Liver (tissue), 9 donors: ENCODE data around the gene CRADD. TPM values are rescaled to one million over a fixed set of nuclear protein-coding genes. Genes with fewer than 3 reads are reported as not detected.

ENCODE experiments used
- DNase-seq: peaks from one replicate; pipeline ENCODE4 v3.0.0-alpha.2; 2017; ENCODE audit warnings: low spot score
- H3K27ac ChIP-seq, 2 donors: one replicate each; pipeline ENCODE4 v1.7.0; 2013; ENCODE audit warnings: inconsistent platforms in 2 of 2, low read length in 2 of 2, control low read depth in 1 of 2, low read depth in 1 of 2, mild to moderate bottlenecking in 1 of 2
- H3K27me3 ChIP-seq, 4 donors: one replicate each; pipeline versions ENCODE4 v1.6.1 to v1.7.0; 2013; ENCODE audit warnings: low read length in 3 of 4, inconsistent platforms in 1 of 4, mild to moderate bottlenecking in 1 of 4, moderate library complexity in 1 of 4; ENCODE audit not compliant: control insufficient read depth in 4 of 4, insufficient read depth in 4 of 4
- H3K36me3 ChIP-seq, 4 donors: one replicate each; pipeline versions ENCODE4 v1.6.1 to v1.7.0; 2013; ENCODE audit warnings: low read length in 3 of 4, mild to moderate bottlenecking in 3 of 4, low read depth in 1 of 4, moderate library complexity in 1 of 4; ENCODE audit not compliant: control insufficient read depth in 4 of 4, insufficient read depth in 3 of 4
- H3K4me1 ChIP-seq, 4 donors: one replicate each; pipeline versions ENCODE4 v1.6.1 to v1.7.0; 2013; ENCODE audit warnings: low read length in 3 of 4, mild to moderate bottlenecking in 3 of 4, moderate library complexity in 1 of 4; ENCODE audit not compliant: control insufficient read depth in 4 of 4, insufficient read depth in 4 of 4
- H3K4me3 ChIP-seq, 3 donors: one replicate each; pipeline versions ENCODE4 v1.6.1 to v1.7.0; 2013; ENCODE audit warnings: low read length in 3 of 3, control low read depth in 1 of 3, low read depth in 1 of 3, mild to moderate bottlenecking in 1 of 3
- H3K9ac ChIP-seq, 2 donors: one replicate each; pipeline ENCODE4 v1.7.0; 2013; ENCODE audit warnings: low read length in 2 of 2, mild to moderate bottlenecking in 2 of 2, moderate library complexity in 2 of 2, control low read depth in 1 of 2, low read depth in 1 of 2
- H3K9me3 ChIP-seq, 4 donors: one replicate each; pipeline versions ENCODE4 v1.6.1 to v1.7.0; 2013; ENCODE audit warnings: low read length in 3 of 4; ENCODE audit not compliant: control insufficient read depth in 4 of 4
- CTCF ChIP-seq: fragments of 150-350 bp; IDR thresholded peaks from 2 replicates; pipeline ENCODE4 v1.5.1; 2017; ENCODE audit warnings: improper control_type of control experiment, low read depth, low read length; ENCODE audit not compliant: missing input control
- EGR1 ChIP-seq, 2 donors: IDR thresholded peaks; 2 replicates each; pipeline ENCODE4 v1.6.1; 2016 to 2018; ENCODE audit warnings: antibody characterized with exemption in 2 of 2, low read depth in 2 of 2
- FOXA1 ChIP-seq: IDR thresholded peaks from 2 replicates; pipeline ENCODE4 v1.6.1; 2016; ENCODE audit warnings: antibody characterized with exemption
- FOXA2 ChIP-seq: IDR thresholded peaks from 2 replicates; pipeline ENCODE4 v1.6.1; 2016; ENCODE audit warnings: antibody characterized with exemption
- GABPA ChIP-seq, 2 donors: IDR thresholded peaks in 1 of 2; conservative IDR thresholded peaks in 1 of 2; 2 replicates each; pipeline ENCODE4 v1.6.1; 2016; ENCODE audit warnings: antibody characterized with exemption in 2 of 2, mild to moderate bottlenecking in 1 of 2, moderate library complexity in 1 of 2
- HNF4A ChIP-seq, 2 donors: conservative IDR thresholded peaks; 2 replicates each; pipeline ENCODE4 v1.6.1; 2016; ENCODE audit warnings: antibody characterized with exemption in 2 of 2, mild to moderate bottlenecking in 2 of 2
- HNF4G ChIP-seq: IDR thresholded peaks from 2 replicates; pipeline ENCODE4 v1.6.1; 2016; ENCODE audit warnings: antibody characterized with exemption
- JUND ChIP-seq, 2 donors: IDR thresholded peaks; 2 replicates each; pipeline ENCODE4 v1.6.1; 2016; ENCODE audit warnings: antibody characterized with exemption in 2 of 2
- NR2F2 ChIP-seq: IDR thresholded peaks from 2 replicates; pipeline ENCODE4 v1.6.1; 2016; ENCODE audit warnings: antibody characterized with exemption
- RAD21 ChIP-seq, 2 donors: IDR thresholded peaks; 2 replicates each; pipeline ENCODE4 v1.6.1; 2016; ENCODE audit warnings: antibody characterized with exemption in 2 of 2, mild to moderate bottlenecking in 2 of 2
- RXRA ChIP-seq, 2 donors: IDR thresholded peaks; 2 replicates each; pipeline ENCODE4 v1.6.1; 2017 to 2018; ENCODE audit warnings: antibody characterized with exemption in 2 of 2, mild to moderate bottlenecking in 1 of 2
- SP1 ChIP-seq: IDR thresholded peaks from 2 replicates; pipeline ENCODE4 v1.6.1; 2018; ENCODE audit warnings: antibody characterized with exemption, mild to moderate bottlenecking
- TAF1 ChIP-seq: conservative IDR thresholded peaks from 2 replicates; pipeline ENCODE4 v1.6.1; 2016; ENCODE audit warnings: antibody characterized with exemption, mild to moderate bottlenecking
- YY1 ChIP-seq: IDR thresholded peaks from 2 replicates; pipeline ENCODE4 v1.6.1; 2016; ENCODE audit warnings: antibody characterized with exemption, mild to moderate bottlenecking
- WGBS: extraction: QIAGEN DNeasy Blood & Tissue Kit; methylation state at CpG from one replicate; pipeline ENCODE4 v1.1.7; 2013; 5-methylcytosine and 5-hydroxymethylcytosine counted together
- polyA plus RNA-seq, 2 donors: library from polyadenylated mRNA; stranded (reverse) in 1 of 2; unstranded in 1 of 2; fragments of 200-250 nt in 1 of 2; fragments of >200 nt in 1 of 2; fragmentation: Nextera tagmentation in 1 of 2; extraction: Ambion mirVana in 1 of 2; gene quantifications; one replicate each; pipeline versions ENCODE4 v1.2.1 to v1.2.3, GENCODE V29; 2013 to 2015
- total RNA-seq, 2 donors: library from RNA; depleted of rRNA; stranded (reverse); fragments of >200 nt; gene quantifications; one replicate each; pipeline ENCODE4 v1.2.3, GENCODE V29; 2014
- TF ChIP-seq, protein P1 (sequence below): IDR thresholded peaks from 2 replicates; pipeline ENCODE4 v1.6.1; 2016; ENCODE audit warnings: antibody characterized with exemption
- TF ChIP-seq, protein P2 (sequence below): IDR thresholded peaks from 2 replicates; pipeline ENCODE4 v1.6.1; 2016; ENCODE audit warnings: antibody characterized with exemption
- TF ChIP-seq, protein P3 (sequence below): IDR thresholded peaks from 2 replicates; pipeline ENCODE4 v1.6.1; 2016; ENCODE audit warnings: antibody characterized with exemption, mild to moderate bottlenecking
- TF ChIP-seq, protein P4 (sequence below): IDR thresholded peaks from 2 replicates; pipeline ENCODE4 v1.6.1; 2016; ENCODE audit warnings: antibody characterized with exemption
- donor health status: healthy.
- donor health status: healthy.
- donor health status: healthy.
- donor health status: healthy.
- donor health status: healthy.

CRADD gene
- total and polyA plus RNA-seq, 4 donors: 19.4 to 48.9 (median 29.6) TPM

GRCh38 chr12:93908846-93909567 lies 231.8 kb downstream of the CRADD start:
- TF ChIP-seq JUND (IDR thresholded peaks at IDR 0.05) (no peak), CTCF (no peak), RXRA (IDR thresholded peaks at IDR 0.05) (no peak), YY1 (no peak), FOXA1 (no peak), NR2F2 (no peak), SP1 (no peak), HNF4G (no peak), FOXA2 (no peak)
- TF ChIP-seq, protein P1, sequence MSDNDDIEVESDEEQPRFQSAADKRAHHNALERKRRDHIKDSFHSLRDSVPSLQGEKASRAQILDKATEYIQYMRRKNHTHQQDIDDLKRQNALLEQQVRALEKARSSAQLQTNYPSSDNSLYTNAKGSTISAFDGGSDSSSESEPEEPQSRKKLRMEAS: no peak
- no peak for DNase-seq
- Histone ChIP-seq H3K9ac (no peak overlapping the region), H3K9me3 (no peaks in the 10 kb centered on the region), H3K27me3 (no peaks in the 10 kb centered on the region), H3K4me1 (no peaks in the 10 kb centered on the region), H3K27ac (no peak overlapping the region), H3K36me3 (no peaks in the 10 kb centered on the region), H3K4me3 (no peak overlapping the region)
- 90% methylated on average over 12 of the region's 12 CpGs for WGBS

- Histone ChIP-seq H3K27me3 (no peaks in the 10 kb centered on the region), H3K4me1 (no peaks in the 10 kb centered on the region), H3K4me3 (no peak overlapping the region), H3K9ac (no peak overlapping the region), H3K27ac (no peak overlapping the region), H3K9me3 (no peaks in the 10 kb centered on the region), H3K36me3 (no peaks in the 10 kb centered on the region)
- 95% methylated on average over 1 of the region's 1 CpG for WGBS
- no peak for DNase-seq
- TF ChIP-seq JUND (IDR thresholded peaks at IDR 0.05): no peak
- TF ChIP-seq FOXA1: no peak
- TF ChIP-seq SP1: no peak
- TF ChIP-seq RXRA (IDR thresholded peaks at IDR 0.05): no peak
- TF ChIP-seq, protein P1: no peak
- TF ChIP-seq CTCF: no peak
- TF ChIP-seq NR2F2: no peak
- TF ChIP-seq, protein P2, sequence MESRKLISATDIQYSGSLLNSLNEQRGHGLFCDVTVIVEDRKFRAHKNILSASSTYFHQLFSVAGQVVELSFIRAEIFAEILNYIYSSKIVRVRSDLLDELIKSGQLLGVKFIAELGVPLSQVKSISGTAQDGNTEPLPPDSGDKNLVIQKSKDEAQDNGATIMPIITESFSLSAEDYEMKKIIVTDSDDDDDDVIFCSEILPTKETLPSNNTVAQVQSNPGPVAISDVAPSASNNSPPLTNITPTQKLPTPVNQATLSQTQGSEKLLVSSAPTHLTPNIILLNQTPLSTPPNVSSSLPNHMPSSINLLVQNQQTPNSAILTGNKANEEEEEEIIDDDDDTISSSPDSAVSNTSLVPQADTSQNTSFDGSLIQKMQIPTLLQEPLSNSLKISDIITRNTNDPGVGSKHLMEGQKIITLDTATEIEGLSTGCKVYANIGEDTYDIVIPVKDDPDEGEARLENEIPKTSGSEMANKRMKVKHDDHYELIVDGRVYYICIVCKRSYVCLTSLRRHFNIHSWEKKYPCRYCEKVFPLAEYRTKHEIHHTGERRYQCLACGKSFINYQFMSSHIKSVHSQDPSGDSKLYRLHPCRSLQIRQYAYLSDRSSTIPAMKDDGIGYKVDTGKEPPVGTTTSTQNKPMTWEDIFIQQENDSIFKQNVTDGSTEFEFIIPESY: no peak
- no peak for TF ChIP-seq RAD21 (IDR thresholded peaks at IDR 0.05)
- TF ChIP-seq YY1: no peak
- TF ChIP-seq GABPA (IDR thresholded peaks at IDR 0.05 in 1 of 2, conservative IDR thresholded peaks at IDR 0.05 in 1 of 2): no peak
- TF ChIP-seq, protein P3, sequence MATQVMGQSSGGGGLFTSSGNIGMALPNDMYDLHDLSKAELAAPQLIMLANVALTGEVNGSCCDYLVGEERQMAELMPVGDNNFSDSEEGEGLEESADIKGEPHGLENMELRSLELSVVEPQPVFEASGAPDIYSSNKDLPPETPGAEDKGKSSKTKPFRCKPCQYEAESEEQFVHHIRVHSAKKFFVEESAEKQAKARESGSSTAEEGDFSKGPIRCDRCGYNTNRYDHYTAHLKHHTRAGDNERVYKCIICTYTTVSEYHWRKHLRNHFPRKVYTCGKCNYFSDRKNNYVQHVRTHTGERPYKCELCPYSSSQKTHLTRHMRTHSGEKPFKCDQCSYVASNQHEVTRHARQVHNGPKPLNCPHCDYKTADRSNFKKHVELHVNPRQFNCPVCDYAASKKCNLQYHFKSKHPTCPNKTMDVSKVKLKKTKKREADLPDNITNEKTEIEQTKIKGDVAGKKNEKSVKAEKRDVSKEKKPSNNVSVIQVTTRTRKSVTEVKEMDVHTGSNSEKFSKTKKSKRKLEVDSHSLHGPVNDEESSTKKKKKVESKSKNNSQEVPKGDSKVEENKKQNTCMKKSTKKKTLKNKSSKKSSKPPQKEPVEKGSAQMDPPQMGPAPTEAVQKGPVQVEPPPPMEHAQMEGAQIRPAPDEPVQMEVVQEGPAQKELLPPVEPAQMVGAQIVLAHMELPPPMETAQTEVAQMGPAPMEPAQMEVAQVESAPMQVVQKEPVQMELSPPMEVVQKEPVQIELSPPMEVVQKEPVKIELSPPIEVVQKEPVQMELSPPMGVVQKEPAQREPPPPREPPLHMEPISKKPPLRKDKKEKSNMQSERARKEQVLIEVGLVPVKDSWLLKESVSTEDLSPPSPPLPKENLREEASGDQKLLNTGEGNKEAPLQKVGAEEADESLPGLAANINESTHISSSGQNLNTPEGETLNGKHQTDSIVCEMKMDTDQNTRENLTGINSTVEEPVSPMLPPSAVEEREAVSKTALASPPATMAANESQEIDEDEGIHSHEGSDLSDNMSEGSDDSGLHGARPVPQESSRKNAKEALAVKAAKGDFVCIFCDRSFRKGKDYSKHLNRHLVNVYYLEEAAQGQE: no peak
- no peak for TF ChIP-seq FOXA2
- TF ChIP-seq EGR1 (IDR thresholded peaks at IDR 0.05; ENCODE audit: low read depth in 2 of 2): no peak
- no peak for TF ChIP-seq HNF4G
- no peak for TF ChIP-seq HNF4A (conservative IDR thresholded peaks at IDR 0.05)
- TF ChIP-seq, protein P4, sequence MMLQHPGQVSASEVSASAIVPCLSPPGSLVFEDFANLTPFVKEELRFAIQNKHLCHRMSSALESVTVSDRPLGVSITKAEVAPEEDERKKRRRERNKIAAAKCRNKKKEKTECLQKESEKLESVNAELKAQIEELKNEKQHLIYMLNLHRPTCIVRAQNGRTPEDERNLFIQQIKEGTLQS: no peak
- no peak for TF ChIP-seq TAF1
Measured at GRCh38 chr12:93911396-93911795, 234.2 kb downstream of the CRADD start.
